PC-9 (cell line): ENCODE results near the gene ADPRM. TPM values are rescaled to one million over a fixed set of nuclear protein-coding genes. Genes with fewer than 3 reads are reported as not detected.

ENCODE experiments used
- BruUV-seq: library from RNA; stranded (reverse); fragments of 400-500 nt; replicated peaks from 2 replicates; lab custom pipeline; 2021; lab: Mats Ljungman, UMichigan
- CTCF ChIA-PET: fragments of 300-600 bp; sonication (Branson Sonifier 250); formaldehyde crosslinking; loops from one replicate; lab custom pipeline; 2022; ENCODE audit warnings: antibody characterized with exemption; lab: Charles Lee
- POLR2A ChIA-PET: fragments of 300-600 bp; sonication (Branson Sonifier 250); formaldehyde crosslinking; loops from one replicate; lab custom pipeline; 2022; ENCODE audit warnings: antibody characterized with exemption; ENCODE audit not compliant: unreplicated experiment; lab: Charles Lee
- DNase-seq, 2 experiments: peaks; one replicate each; pipeline versions ENCODE4 v3.0.0 to v3.0.0-alpha.2; 2015 to 2022; ENCODE audit warnings: mixed read lengths in 1 of 2
- H2AFZ ChIP-seq: fragments of 200-600 bp; sonication (generic); 2 replicates; pipeline ENCODE4 v1.8.1; 2017; ENCODE audit warnings: antibody characterized with exemption
- H3F3A ChIP-seq: fragments of 200-600 bp; sonication (generic); 2 replicates; pipeline ENCODE4 v1.8.1; 2017; ENCODE audit warnings: antibody characterized with exemption, mild to moderate bottlenecking, low read depth; ENCODE audit not compliant: insufficient read depth
- H3K27ac ChIP-seq: fragments of 200-600 bp; sonication (generic); 2 replicates; pipeline ENCODE4 v1.6.1; 2016; ENCODE audit warnings: mixed run types
- H3K27me3 ChIP-seq: fragments of 200-600 bp; sonication (generic); 2 replicates; pipeline ENCODE4 v1.6.1; 2016; ENCODE audit warnings: low read depth, mixed run types; ENCODE audit not compliant: insufficient read depth
- H3K36me3 ChIP-seq: fragments of 200-600 bp; sonication (generic); 2 replicates; pipeline ENCODE4 v1.6.1; 2016; ENCODE audit warnings: low read depth, mixed run types
- H3K4me1 ChIP-seq: fragments of 200-600 bp; sonication (generic); replicated peaks from 2 replicates; pipeline ENCODE4 v1.6.1; 2016; ENCODE audit warnings: mixed run types; ENCODE audit not compliant: insufficient read depth
- H3K4me2 ChIP-seq: fragments of 200-600 bp; sonication (generic); 2 replicates; pipeline ENCODE4 v1.6.1; 2017; ENCODE audit warnings: mixed run types
- H3K4me3 ChIP-seq: fragments of 200-600 bp; sonication (generic); 2 replicates; pipeline ENCODE4 v1.6.1; 2016; ENCODE audit warnings: mixed run types
- H3K79me2 ChIP-seq: fragments of 200-600 bp; sonication (generic); 2 replicates; pipeline ENCODE4 v1.6.1; 2017; ENCODE audit warnings: low read depth, mixed run types
- H3K9me2 ChIP-seq: fragments of 200-600 bp; sonication (generic); 2 replicates; pipeline ENCODE4 v1.8.1; 2017; ENCODE audit warnings: mild to moderate bottlenecking; ENCODE audit not compliant: insufficient read depth
- H3K9me3 ChIP-seq: fragments of 200-600 bp; sonication (generic); 2 replicates; pipeline ENCODE4 v1.8.1; 2016; ENCODE audit warnings: low read depth; ENCODE audit not compliant: insufficient read depth
- H4K20me1 ChIP-seq: fragments of 200-600 bp; sonication (generic); 2 replicates; pipeline ENCODE4 v1.8.1; 2017; ENCODE audit not compliant: insufficient read depth
- CTCF ChIP-seq: fragments of 200-600 bp; sonication (generic); conservative IDR thresholded peaks from 2 replicates; pipeline ENCODE4 v1.6.1; 2017; ENCODE audit warnings: mixed run types, antibody characterized with exemption, mild to moderate bottlenecking, moderate library complexity
- EZH2 ChIP-seq: fragments of 200-600 bp; sonication (generic); IDR thresholded peaks from 2 replicates; pipeline ENCODE4 v1.8.0; 2017; ENCODE audit warnings: antibody characterized with exemption, low read depth
- intact Hi-C: fragments of 100-400 bp; cut with micrococcal nuclease; formaldehyde crosslinking; loops from one replicate; pipeline ENCODE4 v1.10.0; 2022; ENCODE audit not compliant: unreplicated experiment
- total RNA-seq: library from RNA; stranded (reverse); gene quantifications from 2 replicates; pipeline ENCODE4 v1.2.3, GENCODE V29; 2021

Gene ADPRM
- total RNA-seq, 1 experiment from 2014 or later, result 6.4 TPM

DNA sequence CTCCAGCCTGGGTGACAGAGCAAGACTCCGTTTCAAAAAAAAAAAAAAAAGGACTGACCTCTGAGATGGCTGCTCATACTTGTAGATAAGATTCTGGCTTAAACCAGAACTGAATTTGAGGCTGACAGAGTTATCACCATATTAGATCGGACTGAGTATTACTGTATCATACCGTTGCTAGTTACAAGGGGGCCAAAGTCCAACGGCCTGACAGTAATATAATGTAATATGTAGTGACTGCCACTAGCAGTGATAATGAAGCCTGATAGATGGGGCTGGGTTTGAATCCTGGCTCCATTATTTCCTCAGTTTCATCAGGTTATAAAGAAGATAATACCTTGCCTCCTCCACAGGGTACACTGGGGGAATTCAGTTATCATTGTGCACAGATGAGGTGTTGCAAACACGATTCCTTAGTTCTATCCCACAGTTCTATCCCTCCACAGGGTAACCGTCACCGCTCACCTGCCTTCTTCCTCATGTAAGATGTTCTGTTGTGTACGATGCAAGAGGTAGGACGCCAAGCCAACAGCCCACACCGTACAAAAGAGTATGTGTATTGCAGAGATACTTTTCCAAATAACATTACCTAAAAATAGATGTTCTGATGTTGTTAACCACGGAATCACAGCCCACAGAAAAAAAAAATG lies 27.3 kb downstream of the ADPRM start:
- no peaks in the 10 kb centered on the region for H3K9me2 ChIP-seq
- no peak for DNase-seq
- no peaks in the 10 kb centered on the region for H3K9me3 ChIP-seq
- H3K4me3 ChIP-seq, result no peak overlapping the region
- H3K36me3 ChIP-seq, result no peaks in the 10 kb centered on the region
- no peak overlapping the region for H2AFZ ChIP-seq
- CTCF ChIA-PET, result no interaction called here
- no peaks in the 10 kb centered on the region for H4K20me1 ChIP-seq
- intact Hi-C loops, result no loop called here
- no peak overlapping the region for H3K4me2 ChIP-seq
- no peaks in the 10 kb centered on the region for H3K79me2 ChIP-seq
- H3K4me1 ChIP-seq, result no peaks in the 10 kb centered on the region
- no peak for TF ChIP-seq EZH2
- TF ChIP-seq CTCF, result no peak
- no peak overlapping the region for H3K27ac ChIP-seq
- H3K27me3 ChIP-seq, result peaks cover 21% of the 10 kb centered on the region; the same call in 1 of the 2 replicates
- no TSS peak for BruUV-seq
- POLR2A ChIA-PET, result no interaction called here
- no peaks in the 10 kb centered on the region for H3F3A ChIP-seq

GRCh38 chr17:10725262-10725661 lies 27.9 kb downstream of the ADPRM start:
- CTCF ChIA-PET, result no interaction called here
- BruUV-seq, result no TSS peak
- POLR2A ChIA-PET, result no interaction called here

GRCh38 chr17:10726196-10726595 lies 28.8 kb downstream of the ADPRM start:
- no TSS peak for BruUV-seq
- H3K9me2 ChIP-seq, result no peaks in the 10 kb centered on the region

More at GRCh38 chr17:10725262-10725661, 27.9 kb downstream of the ADPRM start:
- Histone ChIP-seq H3K27ac (no peak overlapping the region), H3K9me2 (no peaks in the 10 kb centered on the region), H4K20me1 (no peaks in the 10 kb centered on the region), H3K79me2 (no peaks in the 10 kb centered on the region), H3K36me3 (no peaks in the 10 kb centered on the region), H3F3A (no peaks in the 10 kb centered on the region), H3K4me1 (no peaks in the 10 kb centered on the region), H3K4me2 (no peak overlapping the region), H3K4me3 (no peak overlapping the region), H2AFZ (no peak overlapping the region), H3K9me3 (no peaks in the 10 kb centered on the region), H3K27me3 (peaks cover 21% of the 10 kb centered on the region; the same call in 1 of the 2 replicates)
- DNase-seq, result no peak
- TF ChIP-seq CTCF (no peak), EZH2 (no peak)
- intact Hi-C loops, result no loop called here

More at GRCh38 chr17:10726196-10726595, 28.8 kb downstream of the ADPRM start:
- H3K79me2 ChIP-seq, result no peaks in the 10 kb centered on the region
- H3K27ac ChIP-seq, result no peak overlapping the region
- ChIA-PET CTCF (no interaction called here), POLR2A (no interaction called here)
- DNase-seq, result no peak
- H4K20me1 ChIP-seq, result no peaks in the 10 kb centered on the region
- H3K9me3 ChIP-seq, result no peaks in the 10 kb centered on the region
- no peak overlapping the region for H2AFZ ChIP-seq
- no peaks in the 10 kb centered on the region for H3F3A ChIP-seq
- H3K4me1 ChIP-seq, result no peaks in the 10 kb centered on the region
- intact Hi-C loops, result no loop called here
- no peak overlapping the region for H3K4me3 ChIP-seq
- no peak overlapping the region for H3K4me2 ChIP-seq
- H3K27me3 ChIP-seq, result peaks cover 21% of the 10 kb centered on the region; the same call in 1 of the 2 replicates
- no peaks in the 10 kb centered on the region for H3K36me3 ChIP-seq
- TF ChIP-seq CTCF (no peak), EZH2 (no peak)
